Ascending aorta (tissue), 2 donors: ENCODE measurements around the gene TRIM29. TPM values are rescaled to one million over a fixed set of nuclear protein-coding genes. Genes with fewer than 3 reads are reported as not detected.
A peak's percentile ranks its signal among the peaks of the same experiment; 100 is the strongest.

ENCODE experiments used
- DNase-seq, 2 donors: peaks; one replicate each; pipeline ENCODE4 v3.0.0-alpha.2; 2019; ENCODE audit warnings: low spot score in 2 of 2
- H3K27ac ChIP-seq, 2 donors: fragments of 200-600 bp; sonication (generic); one replicate each; pipeline ENCODE4 v1.5.1; 2016 to 2017; ENCODE audit warnings: mild to moderate bottlenecking in 1 of 2
- H3K27me3 ChIP-seq: fragments of 200-600 bp; sonication (generic); one replicate; pipeline ENCODE4 v1.5.1; 2017
- H3K36me3 ChIP-seq, 2 donors: fragments of 200-600 bp; sonication (generic); one replicate each; pipeline ENCODE4 v1.5.1; 2016
- H3K4me1 ChIP-seq, 2 donors: fragments of 200-600 bp; sonication (generic); one replicate each; pipeline ENCODE4 v1.5.1; 2016 to 2017; ENCODE audit warnings: mild to moderate bottlenecking in 1 of 2
- H3K4me3 ChIP-seq, 2 donors: fragments of 200-600 bp; sonication (generic); one replicate each; pipeline ENCODE4 v1.5.1; 2016 to 2017; ENCODE audit warnings: mild to moderate bottlenecking in 1 of 2
- H3K9me3 ChIP-seq, 2 donors: fragments of 200-600 bp; sonication (generic); one replicate each; pipeline ENCODE4 v1.5.1; 2016
- intact Hi-C: fragments of 100-400 bp; cut with DNase I; formaldehyde crosslinking; loops from one replicate; pipeline ENCODE4 v1.15.1; 2023
- total RNA-seq: library from RNA; depleted of rRNA; stranded (reverse); fragments of >200 nt; gene quantifications from one replicate; pipeline ENCODE4 v1.1.0, GENCODE V29; 2016
- TF ChIP-seq, protein P1 (sequence below), 3 experiments: fragments of 200-600 bp in 2 of 3; fragments of 450-650 bp in 1 of 3; sonication (generic) in 2 of 3; IDR thresholded peaks; one replicate each; pipeline ENCODE4 v1.5.1; 2016 to 2019; ENCODE audit warnings: antibody characterized with exemption in 3 of 3, mild to moderate bottlenecking in 1 of 3, moderate library complexity in 1 of 3

The TRIM29 gene
- total RNA-seq, 1 donor from 2014 or later: 0.43 TPM

DNA sequence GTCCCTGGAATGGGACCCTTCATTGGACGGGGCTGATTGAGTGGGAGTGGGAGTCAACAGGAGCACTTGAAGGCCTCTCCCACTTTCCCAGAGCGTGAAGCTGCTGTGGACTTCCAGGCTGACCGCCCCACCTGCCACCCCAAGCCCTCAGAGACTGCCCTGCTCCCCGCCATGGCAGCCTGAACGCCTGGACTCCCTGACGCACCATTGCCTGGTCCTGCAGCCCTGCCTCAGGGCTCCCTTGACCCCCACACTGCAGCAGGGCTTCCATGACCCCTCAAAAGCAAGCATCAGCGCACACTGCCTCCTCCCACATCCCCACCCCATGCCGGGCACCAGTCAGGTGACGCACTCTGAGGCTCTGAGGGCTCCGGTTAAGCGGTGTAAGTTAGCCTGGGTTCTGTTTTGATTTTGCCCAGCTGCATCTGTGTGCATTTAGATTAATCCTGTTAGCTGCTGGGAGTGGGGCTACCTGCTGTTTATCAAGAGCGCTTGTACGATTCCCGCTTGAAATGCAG is 39.4 kb downstream of the TRIM29 start:
- H3K27me3 ChIP-seq: no peaks in the 10 kb centered on the region
- intact Hi-C loops: no loop called here
- no peak for DNase-seq

DNA sequence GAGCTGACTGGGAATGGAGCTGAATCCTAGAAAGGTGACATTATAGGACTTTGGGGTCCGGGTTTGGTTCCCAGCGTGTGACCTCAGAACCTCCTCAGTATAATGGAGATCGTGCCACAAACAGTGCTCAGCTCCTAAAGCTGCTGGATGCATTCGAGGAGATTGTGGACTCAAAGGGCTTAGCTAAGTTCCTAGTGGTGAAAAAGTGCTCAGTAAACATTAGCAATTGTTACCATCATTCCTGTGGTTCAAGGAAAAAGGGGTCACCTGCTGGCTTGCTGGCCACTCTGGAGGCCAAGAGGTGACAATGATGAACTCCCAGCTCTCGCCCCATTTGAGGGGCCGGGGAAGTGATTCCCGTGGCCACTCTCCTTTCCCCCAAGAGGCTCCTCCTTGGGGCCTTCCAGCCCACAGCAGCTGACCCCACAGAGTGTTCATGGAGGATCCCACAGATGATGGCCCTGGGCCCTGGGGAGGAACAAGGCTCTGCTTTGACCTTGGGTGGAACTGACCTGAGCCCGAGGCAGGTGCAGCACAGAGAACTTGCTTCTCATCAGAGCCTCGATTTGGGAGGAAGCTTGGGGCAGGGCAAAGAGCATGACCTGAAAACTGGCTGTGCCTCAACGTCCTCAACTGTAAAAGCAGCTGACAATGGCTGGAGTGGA is 40.1 kb downstream of the TRIM29 start:
- Histone ChIP-seq H3K27me3 (no peaks in the 10 kb centered on the region), H3K36me3 (no peaks in the 10 kb centered on the region), H3K4me1 (peaks cover 0 to under 1% of the 10 kb centered on the region in 2 donors), H3K27ac (no peak overlapping the region), H3K4me3 (no peak overlapping the region), H3K9me3 (no peaks in the 10 kb centered on the region)
- intact Hi-C loops: no loop called here
- no peak for DNase-seq
- TF ChIP-seq, protein P1, sequence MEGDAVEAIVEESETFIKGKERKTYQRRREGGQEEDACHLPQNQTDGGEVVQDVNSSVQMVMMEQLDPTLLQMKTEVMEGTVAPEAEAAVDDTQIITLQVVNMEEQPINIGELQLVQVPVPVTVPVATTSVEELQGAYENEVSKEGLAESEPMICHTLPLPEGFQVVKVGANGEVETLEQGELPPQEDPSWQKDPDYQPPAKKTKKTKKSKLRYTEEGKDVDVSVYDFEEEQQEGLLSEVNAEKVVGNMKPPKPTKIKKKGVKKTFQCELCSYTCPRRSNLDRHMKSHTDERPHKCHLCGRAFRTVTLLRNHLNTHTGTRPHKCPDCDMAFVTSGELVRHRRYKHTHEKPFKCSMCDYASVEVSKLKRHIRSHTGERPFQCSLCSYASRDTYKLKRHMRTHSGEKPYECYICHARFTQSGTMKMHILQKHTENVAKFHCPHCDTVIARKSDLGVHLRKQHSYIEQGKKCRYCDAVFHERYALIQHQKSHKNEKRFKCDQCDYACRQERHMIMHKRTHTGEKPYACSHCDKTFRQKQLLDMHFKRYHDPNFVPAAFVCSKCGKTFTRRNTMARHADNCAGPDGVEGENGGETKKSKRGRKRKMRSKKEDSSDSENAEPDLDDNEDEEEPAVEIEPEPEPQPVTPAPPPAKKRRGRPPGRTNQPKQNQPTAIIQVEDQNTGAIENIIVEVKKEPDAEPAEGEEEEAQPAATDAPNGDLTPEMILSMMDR (IDR thresholded peaks at IDR 0.05): no peak

More for the DNA sequence above, 39.4 kb downstream of the TRIM29 start:
- TF ChIP-seq, protein P1 (IDR thresholded peaks at IDR 0.05): no peak
- no peak overlapping the region for H3K4me3 ChIP-seq
- H3K27ac ChIP-seq: no peak overlapping the region
- H3K36me3 ChIP-seq: no peaks in the 10 kb centered on the region
- H3K9me3 ChIP-seq: no peaks in the 10 kb centered on the region
- no peaks in the 10 kb centered on the region for H3K4me1 ChIP-seq

DNA sequence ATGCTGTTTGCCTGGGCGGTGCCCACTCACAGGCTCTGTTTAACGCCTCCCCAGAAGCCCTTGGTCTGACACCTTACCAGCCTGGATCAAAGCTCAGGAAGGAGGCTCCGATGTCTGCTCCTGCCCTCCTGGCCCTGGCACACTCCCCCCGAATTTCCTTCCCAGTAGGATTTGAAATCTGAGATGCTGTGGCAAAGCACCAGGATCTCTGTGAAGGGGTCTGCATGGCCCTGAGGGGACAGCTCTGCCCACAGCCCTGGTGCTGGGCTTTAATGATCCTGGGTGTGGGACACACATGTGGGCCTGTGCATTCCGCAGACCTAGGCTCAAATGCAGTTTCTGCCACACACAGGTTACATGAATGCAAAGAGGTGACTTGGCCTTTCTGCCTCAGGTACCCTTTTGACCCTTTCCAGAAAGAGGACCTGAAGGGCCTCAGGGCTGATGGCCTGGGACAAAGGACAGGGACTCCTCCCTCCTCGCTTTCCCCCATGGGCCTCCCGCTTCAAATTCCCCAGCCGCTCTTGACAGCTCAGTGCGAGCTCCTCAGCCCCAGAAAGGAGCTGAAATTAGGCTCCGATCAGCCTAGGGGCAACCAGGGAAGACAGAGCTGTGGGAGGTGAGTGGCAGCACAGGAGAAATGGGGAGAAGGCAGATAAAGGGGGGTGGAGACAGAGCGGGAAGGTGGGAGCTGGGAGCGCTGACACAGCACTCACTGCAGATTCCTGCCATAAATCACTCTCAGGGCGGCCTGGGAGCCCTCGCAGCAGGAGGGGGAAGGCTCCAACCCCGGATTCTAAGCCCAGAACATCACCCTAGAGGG is 41.3 kb downstream of the TRIM29 start:
- no peaks in the 10 kb centered on the region for H3K36me3 ChIP-seq
- H3K27ac ChIP-seq: no peak overlapping the region
- TF ChIP-seq, protein P1 (IDR thresholded peaks at IDR 0.05): no peak
- peaks cover 0 to 14% of the 10 kb centered on the region in 2 donors for H3K4me1 ChIP-seq
- no peaks in the 10 kb centered on the region for H3K27me3 ChIP-seq
- H3K4me3 ChIP-seq: no peak overlapping the region
- H3K9me3 ChIP-seq: no peaks in the 10 kb centered on the region
- DNase-seq: no peak
- intact Hi-C loops: no loop called here

DNA sequence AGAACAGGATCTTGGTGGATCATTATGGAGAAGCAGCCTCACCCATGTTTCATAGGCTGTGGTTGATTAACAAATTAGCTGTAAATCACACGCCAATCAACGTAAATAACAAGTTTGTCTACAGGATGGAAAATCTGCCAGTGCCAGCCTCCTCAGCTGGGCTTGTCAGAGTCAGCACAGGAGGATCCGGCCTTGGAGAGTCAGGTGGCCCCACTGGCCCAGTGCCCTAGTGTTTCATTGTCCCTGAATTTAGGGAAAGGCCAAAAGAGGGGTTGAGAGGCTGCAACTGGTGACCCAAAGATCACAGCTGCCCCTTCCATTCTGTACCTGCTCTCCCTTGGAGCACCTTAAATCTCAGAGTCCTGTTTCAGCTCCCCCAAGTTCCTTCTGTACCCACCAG is 42.4 kb downstream of the TRIM29 start:
- intact Hi-C loops: no loop called here
- Histone ChIP-seq H3K4me1 (peaks cover 5 to 24% of the 10 kb centered on the region in 2 donors), H3K27me3 (no peaks in the 10 kb centered on the region), H3K4me3 (no peak overlapping the region), H3K9me3 (no peaks in the 10 kb centered on the region), H3K36me3 (no peaks in the 10 kb centered on the region), H3K27ac (no peak overlapping the region)
- no peak for DNase-seq
- TF ChIP-seq, protein P1 (IDR thresholded peaks at IDR 0.05): no peak

DNA sequence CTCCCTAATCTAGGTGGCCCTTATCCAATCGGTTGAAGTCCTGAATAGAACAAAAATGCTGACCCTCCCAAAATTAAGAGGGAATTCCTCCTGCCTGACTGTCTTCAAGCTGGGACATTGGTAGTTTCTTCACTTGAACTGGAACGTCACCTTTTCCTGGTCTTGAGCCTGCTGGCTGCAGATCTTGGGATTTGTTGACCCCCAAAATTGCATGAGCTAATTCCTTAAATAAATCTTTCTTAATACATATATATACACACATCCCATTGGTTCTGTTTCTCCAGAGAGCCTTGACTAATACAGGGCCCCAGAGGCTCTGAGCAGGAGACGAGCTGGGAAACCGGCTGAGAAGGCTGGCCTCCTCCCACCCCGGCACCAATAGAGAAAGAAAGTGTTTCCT is 46.2 kb downstream of the TRIM29 start:
- TF ChIP-seq, protein P1 (IDR thresholded peaks at IDR 0.05): no peak
- Histone ChIP-seq H3K9me3 (no peaks in the 10 kb centered on the region), H3K36me3 (no peaks in the 10 kb centered on the region), H3K4me3 (no peak overlapping the region), H3K27me3 (no peaks in the 10 kb centered on the region), H3K4me1 (peaks cover 9 to 41% of the 10 kb centered on the region in 2 donors), H3K27ac (peak overlapping the region; percentile 50 to 73)
- no peak for DNase-seq
- intact Hi-C loops: no loop called here
